A673 (cell line): Measurements from ENCODE around the gene PHF20. TPM values are rescaled to one million over a fixed set of nuclear protein-coding genes. Genes with fewer than 3 reads are reported as not detected.

ENCODE experiments used
- BruUV-seq: library from RNA; stranded (reverse); fragments of 400-500 nt; replicated peaks from 2 replicates; lab custom pipeline; 2021; lab: Mats Ljungman, UMichigan
- CTCF ChIA-PET: fragments of 300-600 bp; sonication (Branson Sonifier 250); formaldehyde crosslinking; loops from one replicate; lab custom pipeline; 2022; ENCODE audit warnings: antibody characterized with exemption; lab: Charles Lee
- POLR2A ChIA-PET: fragments of 300-600 bp; sonication (Branson Sonifier 250); formaldehyde crosslinking; loops from one replicate; lab custom pipeline; 2022; ENCODE audit warnings: antibody characterized with exemption; ENCODE audit not compliant: low non-redundant PET; lab: Charles Lee
- DNase-seq: peaks from one replicate; pipeline ENCODE4 v3.0.0-alpha.2; 2015; ENCODE audit warnings: low spot score
- H3K27ac ChIP-seq: fragments of 200-600 bp; sonication (generic); 2 replicates; pipeline ENCODE4 v1.5.1; 2016; ENCODE audit warnings: mixed run types, low read depth, mild to moderate bottlenecking, mixed read lengths, antibody characterized with exemption, low read length; ENCODE audit not compliant: poor library complexity, severe bottlenecking
- H3K27me3 ChIP-seq: fragments of 200-600 bp; sonication (generic); replicated peaks from 2 replicates; pipeline ENCODE4 v1.6.1; 2017; ENCODE audit warnings: mixed run types, low read depth, mild to moderate bottlenecking, mixed read lengths, antibody characterized with exemption, low read length; ENCODE audit not compliant: insufficient read depth, poor library complexity
- H3K36me3 ChIP-seq: fragments of 200-600 bp; sonication (generic); 2 replicates; pipeline ENCODE4 v1.6.1; 2016; ENCODE audit warnings: mixed run types, mild to moderate bottlenecking, mixed read lengths, antibody characterized with exemption, low read length; ENCODE audit not compliant: insufficient read depth, poor library complexity, severe bottlenecking
- H3K4me1 ChIP-seq: fragments of 200-600 bp; sonication (generic); 2 replicates; pipeline ENCODE4 v1.6.1; 2017; ENCODE audit warnings: mixed run types, mild to moderate bottlenecking, mixed read lengths, antibody characterized with exemption, low read length; ENCODE audit not compliant: insufficient read depth, poor library complexity, severe bottlenecking
- H3K4me3 ChIP-seq: fragments of 200-600 bp; sonication (generic); 2 replicates; pipeline ENCODE4 v1.5.1; 2016; ENCODE audit warnings: low read depth, mixed run types, mild to moderate bottlenecking, mixed read lengths, low read length; ENCODE audit not compliant: poor library complexity, severe bottlenecking
- H3K9me3 ChIP-seq: fragments of 200-600 bp; sonication (generic); 2 replicates; pipeline ENCODE4 v1.6.1; 2016; ENCODE audit warnings: mixed run types, low read depth, mild to moderate bottlenecking, mixed read lengths, antibody characterized with exemption, low read length; ENCODE audit not compliant: poor library complexity, severe bottlenecking
- CTCF ChIP-seq: fragments of 300-800, 200-600 bp; sonication (generic); conservative IDR thresholded peaks from 2 replicates; pipeline ENCODE4 v1.5.1; 2017; ENCODE audit warnings: low read depth, mild to moderate bottlenecking, antibody characterized with exemption, low read length, moderate library complexity, mixed read lengths
- EZH2 ChIP-seq: fragments of 200-600 bp; sonication (generic); IDR thresholded peaks from 2 replicates; pipeline ENCODE4 v1.6.1; 2017; ENCODE audit warnings: borderline replicate concordance, low read depth, mild to moderate bottlenecking, mixed read lengths, antibody characterized with exemption, low read length; ENCODE audit not compliant: poor library complexity, severe bottlenecking
- intact Hi-C: fragments of 100-400 bp; cut with micrococcal nuclease; formaldehyde crosslinking; loops from one replicate; pipeline ENCODE4 v1.10.0; 2022; ENCODE audit not compliant: unreplicated experiment
- total RNA-seq: library from RNA; stranded (reverse); gene quantifications from 2 replicates; pipeline ENCODE4 v1.2.3, GENCODE V29; 2021

The PHF20 gene
- total RNA-seq, 1 experiment from 2014 or later, result 43.0 TPM

GRCh38 chr20:35981969-35982368, 210.2 kb downstream of the PHF20 start:
- CTCF ChIA-PET, result no interaction called here

GRCh38 chr20:35984382-35984781, 212.6 kb downstream of the PHF20 start:
- Histone ChIP-seq H3K4me1 (no peaks in the 10 kb centered on the region), H3K4me3 (no peak overlapping the region), H3K27ac (no peak overlapping the region), H3K36me3 (no peaks in the 10 kb centered on the region), H3K9me3 (no peaks in the 10 kb centered on the region), H3K27me3 (no peaks in the 10 kb centered on the region)
- ChIA-PET CTCF (no interaction called here), POLR2A (no interaction called here)
- no TSS peak for BruUV-seq
- no peak for TF ChIP-seq CTCF
- TF ChIP-seq EZH2, result no peak
- intact Hi-C loops, result no loop called here
- DNase-seq, result no peak

More at GRCh38 chr20:35981969-35982368, 210.2 kb downstream of the PHF20 start:
- POLR2A ChIA-PET, result no interaction called here
- no peak for DNase-seq
- H3K4me1 ChIP-seq, result no peaks in the 10 kb centered on the region
- intact Hi-C loops, result no loop called here
- H3K9me3 ChIP-seq, result no peaks in the 10 kb centered on the region
- no peak overlapping the region for H3K27ac ChIP-seq
- no peaks in the 10 kb centered on the region for H3K36me3 ChIP-seq
- no peaks in the 10 kb centered on the region for H3K27me3 ChIP-seq
- no peak overlapping the region for H3K4me3 ChIP-seq
- BruUV-seq, result no TSS peak
- TF ChIP-seq CTCF (no peak), EZH2 (no peak)

- BruUV-seq, result no TSS peak
- intact Hi-C loops, result no loop called here
- Histone ChIP-seq H3K27ac (no peak overlapping the region), H3K36me3 (no peaks in the 10 kb centered on the region), H3K4me3 (no peak overlapping the region), H3K27me3 (no peaks in the 10 kb centered on the region), H3K9me3 (no peaks in the 10 kb centered on the region), H3K4me1 (no peaks in the 10 kb centered on the region)
- ChIA-PET CTCF (no interaction called here), POLR2A (no interaction called here)
- TF ChIP-seq CTCF (no peak), EZH2 (no peak)
- DNase-seq, result no peak
These were observed 214.0 kb downstream of the PHF20 start for GRCh38 chr20:35985806-35986205.
